ENCODE measurements around the gene TMPRSS3. TPM values are rescaled to one million over a fixed set of nuclear protein-coding genes. Genes with fewer than 3 reads are reported as not detected.

The TMPRSS3 gene
- total and polyA plus RNA-seq, 7 experiments from 2014 or later = 0.11 to 7.6 (median 1.5) TPM

GRCh38 chr21:42401820-42402251, 6.0 kb upstream of the TMPRSS3 start:
- H3K27me3 Mint-ChIP-seq = no peaks in the 10 kb centered on the region
- Histone ChIP-seq H3K4me1 (ENCODE audit: control insufficient read depth in 2 of 2, insufficient read depth in 2 of 2, low read length in 2 of 2) (peaks cover 25 to 48% of the 10 kb centered on the region in 2 donors), H3K27ac (ENCODE audit: low read depth, low read length) (no peak overlapping the region), H3K4me3 (ENCODE audit: low read length) (no peak overlapping the region), H3K36me3 (ENCODE audit: control insufficient read depth in 2 of 3, insufficient read depth in 3 of 3, low read length in 3 of 3) (peaks cover 0 to 2% (median under 1%) of the 10 kb centered on the region in 3 experiments), H3K27me3 (ENCODE audit: control insufficient read depth in 2 of 2, insufficient read depth in 2 of 2, low read length in 2 of 2) (no peaks in the 10 kb centered on the region), H3K9me3 (ENCODE audit: control insufficient read depth in 2 of 3, low read length in 3 of 3) (peaks cover 0 to 6% (median 6%) of the 10 kb centered on the region in 3 experiments)
- intact Hi-C loops (cut with micrococcal nuclease) = loop anchor here in 1 of 2 donors (5.0 to 10.0 kb wide), 5 partner anchors 40 to 387 kb away; partner anchors contain the start of genes RSPH1, SLC37A1 and ZBTB21
- peak overlapping the region; percentile 12 to 82 (median 64) for H3K4me3 Mint-ChIP-seq
- ATAC-seq (no peak), DNase-seq (no peak)
- peaks cover 40 to 72% (median 68%) of the 10 kb centered on the region in 7 donors for H3K4me1 Mint-ChIP-seq
- H3K27ac Mint-ChIP-seq = peak overlapping the region; percentile 44 to 92 (median 83)
- POLR2A ChIA-PET = interaction anchor here (1.0 to 10.3 kb wide), 6 partner anchors 8 to 63 kb away, joined by 3 to 181 read pairs (median 10); partner anchors contain the start of gene TMPRSS3
- H3K9me3 Mint-ChIP-seq = peaks cover 0 to 13% (median 6%) of the 10 kb centered on the region in 11 donors
- CTCF ChIA-PET = interaction anchor here (0.7 to 1.3 kb wide), 2 partner anchors 23 to 89 kb away, joined by 3 read pairs; no protein-coding TSS in a partner anchor
- peaks cover 7 to 33% (median 18%) of the 10 kb centered on the region in 5 donors for H3K36me3 Mint-ChIP-seq

DNA sequence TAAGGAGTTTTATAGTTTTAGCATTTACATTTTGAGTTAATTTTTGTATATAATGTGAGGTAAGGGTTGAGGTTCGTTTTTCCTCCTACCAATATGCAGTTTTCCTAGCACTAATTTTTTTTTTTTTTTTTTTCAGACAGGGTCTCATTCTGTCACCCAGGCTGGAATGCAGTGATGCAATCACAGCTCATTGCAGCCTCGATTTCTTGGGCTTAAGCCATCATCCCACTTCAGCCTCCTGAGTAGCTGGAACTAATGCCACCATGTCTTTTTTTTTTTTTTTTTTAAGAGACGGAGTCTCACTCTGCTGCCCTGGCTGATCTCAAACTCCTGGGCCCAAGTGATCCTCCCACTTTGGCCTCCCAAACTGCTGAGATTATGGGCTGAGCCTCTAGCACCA, 5.3 kb upstream of the TMPRSS3 start:
- H3K4me3 Mint-ChIP-seq = peak overlapping the region in 4 of 10 donors; percentile 29 to 82 (median 70)
- POLR2A ChIA-PET = interaction anchor here (1.0 to 10.3 kb wide), 4 partner anchors 7 to 63 kb away, joined by 3 to 181 read pairs (median 42); partner anchors contain the start of gene TMPRSS3
- H3K9me3 Mint-ChIP-seq = peaks cover 0 to 13% (median 6%) of the 10 kb centered on the region in 11 donors
- no peak for ATAC-seq
- Histone ChIP-seq H3K4me1 (ENCODE audit: control insufficient read depth in 2 of 2, insufficient read depth in 2 of 2, low read length in 2 of 2) (peaks cover 21 to 42% of the 10 kb centered on the region in 2 donors), H3K27me3 (ENCODE audit: control insufficient read depth in 2 of 2, insufficient read depth in 2 of 2, low read length in 2 of 2) (no peaks in the 10 kb centered on the region), H3K4me3 (ENCODE audit: low read length) (no peak overlapping the region), H3K36me3 (ENCODE audit: control insufficient read depth in 2 of 3, insufficient read depth in 3 of 3, low read length in 3 of 3) (no peaks in the 10 kb centered on the region), H3K9me3 (ENCODE audit: control insufficient read depth in 2 of 3, low read length in 3 of 3) (peaks cover 0 to 6% (median 6%) of the 10 kb centered on the region in 3 experiments), H3K27ac (ENCODE audit: low read depth, low read length) (no peak overlapping the region)
- DNase-seq = no peak
- H3K27ac Mint-ChIP-seq = peak overlapping the region in 5 of 9 donors; percentile 14 to 88 (median 87)
- peaks cover 34 to 68% (median 61%) of the 10 kb centered on the region in 7 donors for H3K4me1 Mint-ChIP-seq
- H3K27me3 Mint-ChIP-seq = no peaks in the 10 kb centered on the region
- CTCF ChIA-PET = interaction anchor here (0.7 to 1.0 kb wide), 2 partner anchors 38 to 90 kb away, joined by 3 read pairs; no protein-coding TSS in a partner anchor
- intact Hi-C loops (cut with micrococcal nuclease) = loop anchor here in 1 of 2 donors (5.0 to 10.0 kb wide), 5 partner anchors 39 to 386 kb away; partner anchors contain the start of genes RSPH1, SLC37A1 and ZBTB21
- peaks cover 6 to 26% (median 12%) of the 10 kb centered on the region in 5 donors for H3K36me3 Mint-ChIP-seq

- peaks cover 6 to 25% (median 9%) of the 10 kb centered on the region in 5 donors for H3K36me3 Mint-ChIP-seq
- Histone ChIP-seq H3K4me3 (ENCODE audit: low read length) (no peak overlapping the region), H3K27ac (ENCODE audit: low read depth, low read length) (no peak overlapping the region), H3K9me3 (ENCODE audit: control insufficient read depth in 2 of 3, low read length in 3 of 3) (peaks cover 0 to 6% (median 6%) of the 10 kb centered on the region in 3 experiments), H3K27me3 (ENCODE audit: control insufficient read depth in 2 of 2, insufficient read depth in 2 of 2, low read length in 2 of 2) (no peaks in the 10 kb centered on the region), H3K4me1 (ENCODE audit: control insufficient read depth in 2 of 2, insufficient read depth in 2 of 2, low read length in 2 of 2) (peaks cover 21 to 42% of the 10 kb centered on the region in 2 donors), H3K36me3 (ENCODE audit: control insufficient read depth in 2 of 3, insufficient read depth in 3 of 3, low read length in 3 of 3) (no peaks in the 10 kb centered on the region)
- intact Hi-C loops (cut with micrococcal nuclease) = loop anchor here in 1 of 2 donors (5.0 to 10.0 kb wide), 5 partner anchors 38 to 386 kb away; partner anchors contain the start of genes RSPH1, SLC37A1 and ZBTB21
- no peak for ATAC-seq
- peak in 1 of 9 donors; percentile 54 for DNase-seq
- ChIA-PET CTCF (interaction anchor here (0.8 to 1.0 kb wide), 2 partner anchors 38 to 64 kb away, joined by 3 read pairs; no protein-coding TSS in a partner anchor), POLR2A (interaction anchor here (0.6 to 10.3 kb wide), 5 partner anchors 7 to 64 kb away, joined by 3 to 181 read pairs (median 3); partner anchors contain the start of gene TMPRSS3)
- peak overlapping the region in 5 of 9 donors; percentile 8 to 87 (median 32) for H3K27ac Mint-ChIP-seq
- H3K27me3 Mint-ChIP-seq = no peaks in the 10 kb centered on the region
- peak overlapping the region in 4 of 10 donors; percentile 18 to 37 (median 32) for H3K4me3 Mint-ChIP-seq
- H3K9me3 Mint-ChIP-seq = peaks cover 0 to 13% (median 6%) of the 10 kb centered on the region in 11 donors
- H3K4me1 Mint-ChIP-seq = peaks cover 32 to 71% (median 61%) of the 10 kb centered on the region in 7 donors
Observed at GRCh38 chr21:42400525-42400924, 4.7 kb upstream of the TMPRSS3 start.

DNA sequence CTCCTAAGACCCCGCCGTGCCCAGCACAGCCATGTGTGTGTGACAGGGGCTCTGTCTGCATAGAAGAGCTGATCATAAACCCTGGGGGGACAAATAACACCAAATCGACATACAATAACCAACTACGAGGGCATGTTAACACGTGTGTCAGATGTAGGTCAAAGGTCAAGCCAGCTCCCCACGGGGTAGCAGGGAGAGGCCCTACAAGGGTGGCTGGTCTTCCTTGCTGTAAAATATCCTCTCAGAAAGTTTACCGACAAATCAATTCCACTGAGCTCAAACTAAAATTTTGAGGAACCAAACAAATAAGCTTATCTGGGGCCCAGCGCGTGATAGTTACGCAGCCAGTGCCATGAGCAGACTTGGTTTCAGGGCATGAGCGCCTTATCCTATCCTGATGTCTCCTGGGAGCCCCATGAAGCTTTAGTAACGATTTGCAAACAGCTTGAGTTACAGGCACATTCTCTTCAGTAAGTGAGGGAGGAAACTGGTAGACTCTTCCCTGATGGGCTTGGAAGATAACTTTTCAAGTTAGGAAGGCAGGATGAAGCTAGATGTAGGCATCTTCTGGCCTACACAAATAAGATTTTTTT, 2.7 kb upstream of the TMPRSS3 start:
- peaks cover 23 to 43% of the 10 kb centered on the region in 2 donors for H3K4me1 ChIP-seq (ENCODE audit: control insufficient read depth in 2 of 2, insufficient read depth in 2 of 2, low read length in 2 of 2)
- POLR2A ChIA-PET = interaction anchor here (0.6 to 10.3 kb wide), 8 partner anchors 10 to 1028 kb away, joined by 3 to 181 read pairs (median 4); no protein-coding TSS in a partner anchor
- DNase-seq (no peak), ATAC-seq (no peak)
- H3K4me3 ChIP-seq (ENCODE audit: low read length) = no peak overlapping the region
- H3K27me3 Mint-ChIP-seq = no peaks in the 10 kb centered on the region
- intact Hi-C loops (cut with micrococcal nuclease) = loop anchor here in 1 of 2 donors (5.0 kb wide), 1 partner anchor 64 kb away; no protein-coding TSS in a partner anchor
- H3K36me3 Mint-ChIP-seq = peaks cover 6 to 15% (median 7%) of the 10 kb centered on the region in 5 donors
- peak overlapping the region; percentile 8 to 91 (median 78) for H3K27ac Mint-ChIP-seq
- H3K36me3 ChIP-seq (ENCODE audit: control insufficient read depth in 2 of 3, insufficient read depth in 3 of 3, low read length in 3 of 3) = no peaks in the 10 kb centered on the region
- H3K27me3 ChIP-seq (ENCODE audit: control insufficient read depth in 2 of 2, insufficient read depth in 2 of 2, low read length in 2 of 2) = no peaks in the 10 kb centered on the region
- H3K4me3 Mint-ChIP-seq = peak overlapping the region in 8 of 10 donors; percentile 7 to 62 (median 40)
- peak overlapping the region; percentile 46 for H3K27ac ChIP-seq (ENCODE audit: low read depth, low read length)
- H3K9me3 ChIP-seq (ENCODE audit: control insufficient read depth in 2 of 3, low read length in 3 of 3) = peaks cover 0 to 6% (median 6%) of the 10 kb centered on the region in 3 experiments
- H3K4me1 Mint-ChIP-seq = peaks cover 32 to 81% (median 63%) of the 10 kb centered on the region in 7 donors
- CTCF ChIA-PET = interaction anchor here (0.6 to 1.5 kb wide), 3 partner anchors 17 to 137 kb away, joined by 3 to 4 read pairs (median 3); no protein-coding TSS in a partner anchor
- peaks cover 0 to 11% (median 6%) of the 10 kb centered on the region in 11 donors for H3K9me3 Mint-ChIP-seq

GRCh38 chr21:42397746-42398394, 2.0 kb upstream of the TMPRSS3 start:
- peaks cover 6 to 15% (median 7%) of the 10 kb centered on the region in 5 donors for H3K36me3 Mint-ChIP-seq
- no peak overlapping the region for H3K4me3 ChIP-seq (ENCODE audit: low read length)
- peak overlapping the region; percentile 46 for H3K27ac ChIP-seq (ENCODE audit: low read depth, low read length)
- H3K4me1 Mint-ChIP-seq = peaks cover 34 to 81% (median 63%) of the 10 kb centered on the region in 7 donors
- H3K27me3 Mint-ChIP-seq = no peaks in the 10 kb centered on the region
- H3K9me3 Mint-ChIP-seq = peaks cover 0 to 9% (median 6%) of the 10 kb centered on the region in 11 donors
- no peaks in the 10 kb centered on the region for H3K36me3 ChIP-seq (ENCODE audit: control insufficient read depth in 2 of 3, insufficient read depth in 3 of 3, low read length in 3 of 3)
- peaks cover 21 to 43% of the 10 kb centered on the region in 2 donors for H3K4me1 ChIP-seq (ENCODE audit: control insufficient read depth in 2 of 2, insufficient read depth in 2 of 2, low read length in 2 of 2)
- ChIA-PET POLR2A (interaction anchor here (0.6 to 10.3 kb wide), 6 partner anchors 11 to 70 kb away, joined by 3 to 181 read pairs (median 4); no protein-coding TSS in a partner anchor), CTCF (interaction anchor here (0.6 to 1.5 kb wide), 3 partner anchors 16 to 137 kb away, joined by 3 to 4 read pairs (median 3); no protein-coding TSS in a partner anchor)
- H3K27ac Mint-ChIP-seq = peak overlapping the region; percentile 8 to 91 (median 78)
- H3K27me3 ChIP-seq (ENCODE audit: control insufficient read depth in 2 of 2, insufficient read depth in 2 of 2, low read length in 2 of 2) = no peaks in the 10 kb centered on the region
- ATAC-seq = no peak
- intact Hi-C loops (cut with micrococcal nuclease) = loop anchor here in 1 of 2 donors (5.0 kb wide), 1 partner anchor 64 kb away; no protein-coding TSS in a partner anchor
- H3K9me3 ChIP-seq (ENCODE audit: control insufficient read depth in 2 of 3, low read length in 3 of 3) = peaks cover 0 to 6% (median 6%) of the 10 kb centered on the region in 3 experiments
- peak in 3 of 9 donors; percentile 23 to 29 (median 28) for DNase-seq
- peak overlapping the region in 8 of 10 donors; percentile 7 to 62 (median 40) for H3K4me3 Mint-ChIP-seq

All from naive thymus-derived CD4-positive, alpha-beta T cell (primary cell).